Lower leg skin (tissue), 4 donors: ENCODE measurements around the gene COL9A2. TPM values are rescaled to one million over a fixed set of nuclear protein-coding genes. Genes with fewer than 3 reads are reported as not detected.

Experiments
- DNase-seq, 2 donors: peaks; one replicate each; pipeline ENCODE4 v3.0.0-alpha.2; 2019; ENCODE audit warnings: low spot score in 2 of 2
- H3K4me3 ChIP-seq: fragments of 200-600 bp; sonication (generic); 2 replicates; pipeline ENCODE4 v1.5.1; 2017; ENCODE audit warnings: mild to moderate bottlenecking, low read depth; ENCODE audit not compliant: poor library complexity, severe bottlenecking
- CTCF ChIP-seq, 3 donors: fragments of 450-650 bp; IDR thresholded peaks; one replicate each; pipeline ENCODE4 v1.5.1; 2016; ENCODE audit warnings: antibody characterized with exemption in 3 of 3, mild to moderate bottlenecking in 3 of 3, moderate library complexity in 2 of 3
- POLR2A ChIP-seq, 2 donors: fragments of 450-650 bp; IDR thresholded peaks; one replicate each; pipeline ENCODE4 v1.6.1; 2016 to 2017; ENCODE audit warnings: antibody characterized with exemption in 2 of 2, mild to moderate bottlenecking in 1 of 2, moderate library complexity in 1 of 2
- WGBS, 2 donors: methylation state at CpG; one replicate each; pipeline ENCODE4 v1.1.5; 2018; 5-methylcytosine and 5-hydroxymethylcytosine counted together
- intact Hi-C: fragments of 100-400 bp; cut with DNase I; formaldehyde crosslinking; loops from one replicate; pipeline ENCODE4 v1.15.0; 2023; ENCODE audit warnings: low total_unique reads
- total RNA-seq, 4 donors: library from RNA; depleted of rRNA; stranded (reverse); fragments of >200 nt; gene quantifications; one replicate each; pipeline ENCODE4 v1.1.0, GENCODE V29; 2016

Gene COL9A2
- total RNA-seq, 4 donors from 2014 or later = 2.4 to 8.7 (median 4.3) TPM

- DNase-seq = no peak
- intact Hi-C loops = no loop called here
- no peak overlapping the region for H3K4me3 ChIP-seq
- WGBS, 2 donors = 91 to 94% methylated on average over 1 of the region's 1 CpG
- TF ChIP-seq CTCF (IDR thresholded peaks at IDR 0.05) (no peak), POLR2A (IDR thresholded peaks at IDR 0.05) (no peak)
Observed at GRCh38 chr1:40361201-40361600, 44.1 kb upstream of the COL9A2 start.

GRCh38 chr1:40360631-40361030 is 43.5 kb upstream of the COL9A2 start:
- no peak for DNase-seq
- H3K4me3 ChIP-seq = no peak overlapping the region
- TF ChIP-seq CTCF (IDR thresholded peaks at IDR 0.05) (no peak), POLR2A (IDR thresholded peaks at IDR 0.05) (no peak)
- intact Hi-C loops = no loop called here

- no peak for DNase-seq
- intact Hi-C loops = no loop called here
- TF ChIP-seq CTCF (IDR thresholded peaks at IDR 0.05) (no peak), POLR2A (IDR thresholded peaks at IDR 0.05) (no peak)
- no peak overlapping the region for H3K4me3 ChIP-seq
Observed at GRCh38 chr1:40357625-40358024, 40.5 kb upstream of the COL9A2 start.

- 82 to 92% methylated on average over 3 of the region's 3 CpGs for WGBS, 2 donors
- H3K4me3 ChIP-seq = no peak overlapping the region
- no peak for DNase-seq
- intact Hi-C loops = no loop called here
- no peak for TF ChIP-seq CTCF (IDR thresholded peaks at IDR 0.05)
- TF ChIP-seq POLR2A (IDR thresholded peaks at IDR 0.05) = no peak
Observed at GRCh38 chr1:40353082-40353481, 36.0 kb upstream of the COL9A2 start.

- no peak overlapping the region for H3K4me3 ChIP-seq
- TF ChIP-seq CTCF (IDR thresholded peaks at IDR 0.05) (no peak), POLR2A (IDR thresholded peaks at IDR 0.05) (no peak)
- intact Hi-C loops = no loop called here
- no peak for DNase-seq
- 83 to 88% methylated on average over 3 of the region's 3 CpGs for WGBS, 2 donors
Observed at GRCh38 chr1:40352126-40352525, 35.0 kb upstream of the COL9A2 start.

GRCh38 chr1:40351124-40351523 is 34.0 kb upstream of the COL9A2 start:
- intact Hi-C loops = no loop called here
- no peak for DNase-seq
- H3K4me3 ChIP-seq = no peak overlapping the region
- WGBS, 2 donors = 77 to 81% methylated on average over 2 of the region's 2 CpGs
- no peak for TF ChIP-seq POLR2A (IDR thresholded peaks at IDR 0.05)
- TF ChIP-seq CTCF (IDR thresholded peaks at IDR 0.05) = no peak
